ENCODE measurements around the gene EIF4E1B.

EIF4E1B gene

GRCh38 chr5:176693477-176693851 lies 63.0 kb downstream of the EIF4E1B start:
- no peak for DNase-seq

GRCh38 chr5:176694146-176694545 lies 63.7 kb downstream of the EIF4E1B start:
- DNase-seq, result no peak

GRCh38 chr5:176694631-176695030 lies 64.2 kb downstream of the EIF4E1B start:
- no peak for DNase-seq

- DNase-seq, result no peak
These were observed 64.6 kb downstream of the EIF4E1B start for GRCh38 chr5:176695073-176695472.

Data from NCI-H1930 (cell line).